ENCODE results near the gene NEDD9. TPM values are rescaled to one million over a fixed set of nuclear protein-coding genes. Genes with fewer than 3 reads are reported as not detected.
A peak's percentile ranks its signal among the peaks of the same experiment; 100 is the strongest.

The NEDD9 gene
- total and polyA plus RNA-seq, 2 of the 4 experiments (the other 2 are of a cell fraction) = 7.6 to 16.5 TPM

- WGBS, 2 experiments (ENCODE audit: extremely low coverage in 2 of 2, insufficient read length in 1 of 2) = no CpG with 5 or more reads among the region's 4 CpGs
- Histone ChIP-seq H3K56ac (ENCODE audit: extremely low read depth, insufficient read depth, low read length) (no peak overlapping the region), H3K27me3 (ENCODE audit: control insufficient read depth, insufficient read depth, low read length) (no peaks in the 10 kb centered on the region), H4K91ac (ENCODE audit: insufficient read depth, low read depth, low read length) (no peak overlapping the region), H3K4ac (ENCODE audit: low read depth, low read length) (peak overlapping the region; percentile 51; the same call in 1 of the 2 replicates), H3K79me1 (ENCODE audit: low read depth in 1 of 2, low read length in 2 of 2) (peaks cover 12 to 69% of the 10 kb centered on the region in 2 experiments; a peak in 3 of 4 replicates), H2BK20ac (ENCODE audit: low read depth, low read length) (no peak overlapping the region), H3K9me3 (ENCODE audit: control insufficient read depth, insufficient read depth, low read length) (no peaks in the 10 kb centered on the region), H4K8ac (ENCODE audit: low read depth in 2 of 2, low read length in 2 of 2) (no peak overlapping the region), H3K4me1 (ENCODE audit: control insufficient read depth, insufficient read depth, low read length) (peaks cover 13% of the 10 kb centered on the region), H2AK5ac (ENCODE audit: low read depth, low read length) (peak overlapping the region; percentile 83; the same call in 1 of the 2 replicates), H3K18ac (ENCODE audit: low read depth, low read length) (peak overlapping the region; percentile 71; the same call in 1 of the 2 replicates), H3K36me3 (ENCODE audit: control insufficient read depth, insufficient read depth, low read length) (peaks cover 3% of the 10 kb centered on the region; the same call in 1 of the 2 replicates), H2AK9ac (replicated peaks; ENCODE audit: low read depth, low read length, poor library complexity) (no peak overlapping the region), H2BK15ac (ENCODE audit: low read depth, low read length) (no peak overlapping the region), H3K27ac (ENCODE audit: insufficient read depth, low read length) (no peak overlapping the region), H2AFZ (replicated peaks; ENCODE audit: low read length, poor library complexity) (no peak overlapping the region), H3K23ac (ENCODE audit: low read depth, low read length) (no peak overlapping the region), H2BK5ac (ENCODE audit: low read depth, low read length, poor library complexity, severe bottlenecking) (peak overlapping the region; percentile 75), H2BK120ac (ENCODE audit: low read depth, low read length) (no peak overlapping the region), H3K9me1 (ENCODE audit: insufficient read depth, low read length) (peaks cover 9% of the 10 kb centered on the region), H3K4me3 (ENCODE audit: insufficient read depth, low read depth, low read length) (no peak overlapping the region), H4K5ac (ENCODE audit: low read depth, low read length) (no peak overlapping the region), H3K14ac (replicated peaks; ENCODE audit: low read depth, low read length) (peak overlapping the region; percentile 75; the same call in 1 of the 2 replicates), H4K20me1 (ENCODE audit: insufficient read depth, low read length) (peaks cover 19% of the 10 kb centered on the region; the same call in 1 of the 2 replicates), H3K9ac (ENCODE audit: low read depth, low read length) (no peak overlapping the region), H3K4me2 (ENCODE audit: low read depth, low read length) (peak overlapping the region; percentile 48)
- in situ Hi-C loops (cut with MboI; ENCODE audit: low sequenced_read_pairs) (no loop called here), intact Hi-C loops (cut with micrococcal nuclease) (no loop called here), dilution Hi-C loops (cut with HindIII; ENCODE audit: low sequenced_read_pairs, unreplicated experiment) (no loop called here)
- TF ChIP-seq, protein P1, sequence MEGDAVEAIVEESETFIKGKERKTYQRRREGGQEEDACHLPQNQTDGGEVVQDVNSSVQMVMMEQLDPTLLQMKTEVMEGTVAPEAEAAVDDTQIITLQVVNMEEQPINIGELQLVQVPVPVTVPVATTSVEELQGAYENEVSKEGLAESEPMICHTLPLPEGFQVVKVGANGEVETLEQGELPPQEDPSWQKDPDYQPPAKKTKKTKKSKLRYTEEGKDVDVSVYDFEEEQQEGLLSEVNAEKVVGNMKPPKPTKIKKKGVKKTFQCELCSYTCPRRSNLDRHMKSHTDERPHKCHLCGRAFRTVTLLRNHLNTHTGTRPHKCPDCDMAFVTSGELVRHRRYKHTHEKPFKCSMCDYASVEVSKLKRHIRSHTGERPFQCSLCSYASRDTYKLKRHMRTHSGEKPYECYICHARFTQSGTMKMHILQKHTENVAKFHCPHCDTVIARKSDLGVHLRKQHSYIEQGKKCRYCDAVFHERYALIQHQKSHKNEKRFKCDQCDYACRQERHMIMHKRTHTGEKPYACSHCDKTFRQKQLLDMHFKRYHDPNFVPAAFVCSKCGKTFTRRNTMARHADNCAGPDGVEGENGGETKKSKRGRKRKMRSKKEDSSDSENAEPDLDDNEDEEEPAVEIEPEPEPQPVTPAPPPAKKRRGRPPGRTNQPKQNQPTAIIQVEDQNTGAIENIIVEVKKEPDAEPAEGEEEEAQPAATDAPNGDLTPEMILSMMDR (conservative IDR thresholded peaks at IDR 0.05; ENCODE audit: low read depth, low read length) = no peak
- TF ChIP-seq ELK1 (IDR thresholded peaks at IDR 0.05; ENCODE audit: borderline replicate concordance, low read depth, low read length) = no peak
- TF ChIP-seq MAZ (IDR thresholded peaks at IDR 0.05; ENCODE audit: borderline replicate concordance, low read depth, low read length) = no peak
- TF ChIP-seq CHD1 (IDR thresholded peaks at IDR 0.05; ENCODE audit: low read depth, low read length) = no peak
- no peak for TF ChIP-seq USF2 (IDR thresholded peaks at IDR 0.05; ENCODE audit: low read depth, low read length)
- TF ChIP-seq RAD21 (IDR thresholded peaks at IDR 0.05; ENCODE audit: low read length) = no peak
- no peak for TF ChIP-seq RCOR1 (IDR thresholded peaks at IDR 0.05; ENCODE audit: insufficient replicate concordance, low read length)
- no peak for TF ChIP-seq MAFK (IDR thresholded peaks at IDR 0.05; ENCODE audit: low read depth, low read length)
- no peak for TF ChIP-seq SMC3 (IDR thresholded peaks at IDR 0.05; ENCODE audit: low read depth, low read length)
- BruUV-seq (replicated peaks) = no TSS peak
- POLR2A ChIA-PET (ENCODE audit: unreplicated experiment) = no interaction called here
- DNase-seq = no peak
- ATAC-seq (ENCODE audit: low read depth) = no peak
- CTCF ChIA-PET = no interaction called here
Measured at GRCh38 chr6:11224966-11225463, 7.5 kb downstream of the NEDD9 start.

All from IMR-90 (cell line).